ENCODE measurements around the gene CRTC3. TPM values are rescaled to one million over a fixed set of nuclear protein-coding genes. Genes with fewer than 3 reads are reported as not detected.

CRTC3 gene
- total and polyA plus RNA-seq, 8 donors: 7.1 to 17.6 (median 11.4) TPM

DNA sequence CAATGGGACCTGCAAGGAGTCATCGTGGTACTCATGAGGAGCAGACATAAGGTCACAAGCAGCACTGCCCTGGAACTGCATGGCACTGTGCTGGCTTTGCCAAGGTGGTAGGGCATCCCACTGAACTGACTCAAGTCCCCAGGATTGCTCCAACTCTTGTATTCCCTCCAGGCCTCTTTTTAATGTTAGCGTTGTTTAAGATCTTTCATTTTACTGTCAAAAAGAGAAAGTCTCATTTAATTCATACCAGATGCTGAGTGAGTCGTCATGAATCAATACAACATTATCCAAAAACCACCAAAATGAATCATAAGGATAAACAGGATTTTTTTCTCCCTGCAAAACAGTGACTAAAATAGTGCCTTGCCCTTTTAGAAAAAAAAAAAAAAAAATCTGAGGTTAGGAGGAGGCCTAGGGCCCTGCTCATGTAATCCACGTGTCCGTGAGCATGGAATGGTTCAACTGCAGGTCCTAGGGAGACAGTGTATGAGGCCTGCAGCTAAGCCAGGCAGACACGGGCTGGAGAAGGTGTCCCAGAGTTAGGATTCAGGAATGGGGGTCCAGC, 150.7 kb downstream of the CRTC3 start:
- Histone ChIP-seq H3K27ac (no peak overlapping the region), H3K4me1 (no peaks in the 10 kb centered on the region), H3K4me3 (no peak overlapping the region), H3K27me3 (no peaks in the 10 kb centered on the region), H3K36me3 (no peaks in the 10 kb centered on the region), H3K9me3 (no peaks in the 10 kb centered on the region)
- no peak for FAIRE-seq
- peak in 3 of 4 donors; percentile 50 to 75 (median 69) for ATAC-seq
- DNase-seq: no peak
- intact Hi-C loops (cut with DNase I): no loop called here
- 67 to 75% methylated on average over 6 of the region's 6 CpGs for WGBS, 2 donors
- TF ChIP-seq, protein P1, sequence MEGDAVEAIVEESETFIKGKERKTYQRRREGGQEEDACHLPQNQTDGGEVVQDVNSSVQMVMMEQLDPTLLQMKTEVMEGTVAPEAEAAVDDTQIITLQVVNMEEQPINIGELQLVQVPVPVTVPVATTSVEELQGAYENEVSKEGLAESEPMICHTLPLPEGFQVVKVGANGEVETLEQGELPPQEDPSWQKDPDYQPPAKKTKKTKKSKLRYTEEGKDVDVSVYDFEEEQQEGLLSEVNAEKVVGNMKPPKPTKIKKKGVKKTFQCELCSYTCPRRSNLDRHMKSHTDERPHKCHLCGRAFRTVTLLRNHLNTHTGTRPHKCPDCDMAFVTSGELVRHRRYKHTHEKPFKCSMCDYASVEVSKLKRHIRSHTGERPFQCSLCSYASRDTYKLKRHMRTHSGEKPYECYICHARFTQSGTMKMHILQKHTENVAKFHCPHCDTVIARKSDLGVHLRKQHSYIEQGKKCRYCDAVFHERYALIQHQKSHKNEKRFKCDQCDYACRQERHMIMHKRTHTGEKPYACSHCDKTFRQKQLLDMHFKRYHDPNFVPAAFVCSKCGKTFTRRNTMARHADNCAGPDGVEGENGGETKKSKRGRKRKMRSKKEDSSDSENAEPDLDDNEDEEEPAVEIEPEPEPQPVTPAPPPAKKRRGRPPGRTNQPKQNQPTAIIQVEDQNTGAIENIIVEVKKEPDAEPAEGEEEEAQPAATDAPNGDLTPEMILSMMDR (IDR thresholded peaks at IDR 0.05): no peak

DNA sequence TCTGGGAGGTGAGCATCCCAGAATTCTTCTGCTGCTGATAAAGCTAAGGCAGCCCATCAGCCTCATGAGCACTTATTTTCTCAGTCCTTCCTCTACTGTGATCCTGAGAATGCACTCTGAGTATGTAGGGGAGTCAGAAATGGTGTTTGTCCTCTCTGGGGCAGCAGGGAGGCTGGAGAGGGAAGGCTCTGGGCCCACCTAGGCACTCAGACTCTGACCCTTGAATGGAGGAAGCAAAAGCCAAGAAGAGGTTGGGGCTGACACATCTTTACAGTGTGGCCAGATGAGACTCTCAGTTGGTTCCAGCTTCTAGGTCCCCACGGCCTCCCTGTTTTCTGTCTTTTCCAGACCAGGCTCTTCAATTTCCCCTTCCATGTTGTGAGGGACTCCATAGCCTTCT, 151.3 kb downstream of the CRTC3 start:
- WGBS, 2 donors: 81 to 82% methylated on average over 1 of the region's 1 CpG
- no peaks in the 10 kb centered on the region for H3K36me3 ChIP-seq
- TF ChIP-seq, protein P1 (IDR thresholded peaks at IDR 0.05): no peak
- ATAC-seq (peak in 1 of 4 donors; percentile 10), DNase-seq (no peak), FAIRE-seq (no peak)
- H3K27ac ChIP-seq: no peak overlapping the region
- intact Hi-C loops (cut with DNase I): no loop called here
- H3K4me3 ChIP-seq: no peak overlapping the region
- H3K9me3 ChIP-seq: no peaks in the 10 kb centered on the region
- no peaks in the 10 kb centered on the region for H3K27me3 ChIP-seq
- no peaks in the 10 kb centered on the region for H3K4me1 ChIP-seq

DNA sequence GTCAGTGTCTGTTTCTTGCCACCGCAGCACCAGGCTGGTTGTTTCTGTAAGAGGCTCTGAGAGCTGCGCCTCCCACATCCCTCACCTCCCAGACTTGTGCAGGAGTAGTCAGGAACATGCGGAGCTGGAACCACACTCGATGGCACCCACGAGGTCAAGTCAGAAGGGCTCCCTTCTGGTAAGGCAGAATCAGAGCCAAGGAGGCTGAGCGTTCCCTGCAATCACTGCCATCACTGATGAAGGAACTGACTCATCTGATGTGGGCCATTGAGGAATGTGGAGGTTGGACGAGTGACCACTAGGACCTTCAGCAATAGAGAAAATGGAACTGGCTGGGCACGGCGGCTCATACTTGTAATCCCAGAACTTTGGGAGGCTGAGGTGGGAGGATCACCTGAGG, 151.8 kb downstream of the CRTC3 start:
- Histone ChIP-seq H3K36me3 (no peaks in the 10 kb centered on the region), H3K27me3 (no peaks in the 10 kb centered on the region), H3K27ac (no peak overlapping the region), H3K9me3 (no peaks in the 10 kb centered on the region), H3K4me1 (no peaks in the 10 kb centered on the region), H3K4me3 (no peak overlapping the region)
- ATAC-seq: peak in 2 of 4 donors; percentile 43 to 51
- no peak for FAIRE-seq
- TF ChIP-seq, protein P1 (IDR thresholded peaks at IDR 0.05): no peak
- DNase-seq: peak in 2 of 6 donors; percentile 11 to 26
- intact Hi-C loops (cut with DNase I): no loop called here
- WGBS, 2 donors: 81 to 90% methylated on average over 9 of the region's 9 CpGs

DNA sequence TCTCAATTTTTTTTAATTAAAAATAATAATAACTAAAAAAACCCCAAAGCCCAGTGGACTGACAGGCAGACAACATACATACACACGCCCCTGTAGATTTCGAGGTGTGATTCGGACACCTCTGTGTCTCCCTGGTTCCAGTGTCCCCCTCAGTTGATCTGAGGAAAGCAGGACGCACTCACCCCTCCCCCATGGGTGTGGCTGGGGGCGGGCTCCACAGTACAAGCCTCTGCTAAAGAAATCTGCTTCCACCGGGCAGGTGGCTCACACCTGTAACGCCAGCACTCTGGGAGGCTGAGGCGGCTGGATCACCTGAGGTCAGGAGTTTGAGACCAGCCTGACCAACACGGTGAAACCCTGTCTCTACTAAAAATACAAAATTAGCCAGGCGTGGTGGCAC, 153.6 kb downstream of the CRTC3 start:
- Histone ChIP-seq H3K27ac (no peak overlapping the region), H3K27me3 (no peaks in the 10 kb centered on the region), H3K9me3 (no peaks in the 10 kb centered on the region), H3K4me3 (no peak overlapping the region), H3K4me1 (no peaks in the 10 kb centered on the region), H3K36me3 (no peaks in the 10 kb centered on the region)
- TF ChIP-seq, protein P1 (IDR thresholded peaks at IDR 0.05): no peak
- WGBS, 2 donors: 78 to 83% methylated on average over 10 of the region's 10 CpGs
- DNase-seq: no peak
- FAIRE-seq: no peak
- intact Hi-C loops (cut with DNase I): no loop called here
- ATAC-seq: no peak

DNA sequence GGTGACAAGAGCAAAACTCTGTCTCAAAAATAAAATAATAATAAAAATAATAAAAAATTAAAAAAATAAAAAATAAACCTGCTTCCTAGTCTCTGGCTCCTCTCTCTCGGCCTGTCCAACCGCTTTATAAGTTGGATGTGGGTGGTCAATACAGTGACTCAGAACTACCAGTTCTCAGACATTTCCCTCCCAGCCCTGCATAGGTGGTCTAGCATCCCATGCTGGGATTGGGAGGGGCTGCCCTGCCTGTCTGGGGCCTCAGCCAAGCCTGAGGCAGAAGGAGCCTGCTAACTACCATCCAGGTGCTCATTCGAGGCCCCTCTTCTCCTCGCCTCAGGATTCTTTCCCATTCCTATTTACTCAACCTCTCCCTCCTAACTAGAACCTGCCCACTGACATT, 154.2 kb downstream of the CRTC3 start:
- WGBS, 2 donors: 85 to 92% methylated on average over 4 of the region's 4 CpGs
- H3K27me3 ChIP-seq: no peaks in the 10 kb centered on the region
- no peak for FAIRE-seq
- DNase-seq: no peak
- TF ChIP-seq, protein P1 (IDR thresholded peaks at IDR 0.05): no peak
- no peaks in the 10 kb centered on the region for H3K36me3 ChIP-seq
- H3K27ac ChIP-seq: no peak overlapping the region
- no peaks in the 10 kb centered on the region for H3K9me3 ChIP-seq
- intact Hi-C loops (cut with DNase I): no loop called here
- no peak for ATAC-seq
- no peak overlapping the region for H3K4me3 ChIP-seq
- H3K4me1 ChIP-seq: no peaks in the 10 kb centered on the region

All from pancreas (tissue), 10 donors.